HG03469 (cell line): ENCODE measurements around the gene AIF1L.

Source experiments
- ATAC-seq: cut with Tn5 transposase; IDR thresholded peaks from one replicate; pipeline ENCODE4 v1.9.1; 2021; ENCODE audit warnings: mild to moderate bottlenecking, moderate library complexity, moderate number of reproducible peaks; ENCODE audit not compliant: unreplicated experiment

AIF1L gene

GRCh38 chr9:131096269-131097125 lies at the start of gene AIF1L:
AIF1L (plus strand) TSS chr9:131096531; CDS start chr9:131096630, 99 bp downstream.
- no peak for ATAC-seq

GRCh38 chr9:131046581-131047202 lies 49.6 kb upstream of the AIF1L start:
- no peak for ATAC-seq

- ATAC-seq: no peak
Observed at GRCh38 chr9:131048332-131048731, 48.0 kb upstream of the AIF1L start.

- no peak for ATAC-seq
Observed at GRCh38 chr9:131048820-131049219, 47.5 kb upstream of the AIF1L start.

- no peak for ATAC-seq
Observed at GRCh38 chr9:131049829-131050715, 46.3 kb upstream of the AIF1L start.

GRCh38 chr9:131050831-131051230 lies 45.5 kb upstream of the AIF1L start:
- ATAC-seq: no peak

- no peak for ATAC-seq
Observed at GRCh38 chr9:131051592-131052517, 44.5 kb upstream of the AIF1L start.

- no peak for ATAC-seq
Observed at GRCh38 chr9:131053896-131054295, 42.4 kb upstream of the AIF1L start.

- ATAC-seq: no peak
Observed at GRCh38 chr9:131056781-131057506, 39.4 kb upstream of the AIF1L start.

- ATAC-seq: no peak
Observed at GRCh38 chr9:131060900-131061630, 35.3 kb upstream of the AIF1L start.

- no peak for ATAC-seq
Observed at GRCh38 chr9:131062969-131063368, 33.4 kb upstream of the AIF1L start.

GRCh38 chr9:131065599-131065998 lies 30.7 kb upstream of the AIF1L start:
- no peak for ATAC-seq

- ATAC-seq: no peak
Observed at GRCh38 chr9:131067625-131068024, 28.7 kb upstream of the AIF1L start.

GRCh38 chr9:131068076-131068816 lies 28.1 kb upstream of the AIF1L start:
- ATAC-seq: no peak

- no peak for ATAC-seq
Observed at GRCh38 chr9:131069699-131070098, 26.6 kb upstream of the AIF1L start.

GRCh38 chr9:131072107-131072870 lies 24.0 kb upstream of the AIF1L start:
- ATAC-seq: no peak

- no peak for ATAC-seq
Observed at GRCh38 chr9:131072871-131073237, 23.5 kb upstream of the AIF1L start.
